Neural cell (in vitro differentiated cells): ENCODE results near the gene CFL1. TPM values are rescaled to one million over a fixed set of nuclear protein-coding genes. Genes with fewer than 3 reads are reported as not detected.

Experiments used
- H2AFZ ChIP-seq: fragments of 200-600, 300-800 bp; sonication (generic), shearing (Covaris generic); 2 replicates; pipeline ENCODE4 v1.6.0; 2014; ENCODE audit warnings: low read depth, mild to moderate bottlenecking, antibody characterized with exemption, low read length, moderate library complexity
- H3F3A ChIP-seq: fragments of 200-600 bp; shearing (Covaris generic); 2 replicates; pipeline ENCODE4 v1.6.1; 2016; ENCODE audit warnings: mild to moderate bottlenecking, moderate library complexity, mixed read lengths, antibody characterized with exemption, low read length; ENCODE audit not compliant: insufficient read depth, poor library complexity, severe bottlenecking
- H3K27ac ChIP-seq: fragments of 200-600, 300-800 bp; sonication (generic), shearing (Covaris generic); 2 replicates; pipeline ENCODE4 v1.5.1; 2014; ENCODE audit warnings: mild to moderate bottlenecking, low read length, moderate library complexity
- H3K27me3 ChIP-seq: fragments of 300-800, 200-600 bp; sonication (generic), shearing (Covaris generic); 2 replicates; pipeline ENCODE4 v1.6.0; 2014; ENCODE audit warnings: mild to moderate bottlenecking, low read depth, low read length, moderate library complexity; ENCODE audit not compliant: insufficient read depth
- H3K36me3 ChIP-seq: fragments of 300-800, 200-600 bp; sonication (generic), shearing (Covaris generic); 2 replicates; pipeline ENCODE4 v1.5.1; 2014; ENCODE audit warnings: mild to moderate bottlenecking, antibody characterized with exemption, low read length, moderate library complexity; ENCODE audit not compliant: insufficient read depth
- H3K4me2 ChIP-seq: fragments of 300-800, 200-600 bp; sonication (generic), shearing (Covaris generic); 2 replicates; pipeline ENCODE4 v1.6.0; 2014; ENCODE audit warnings: mild to moderate bottlenecking, low read length
- H3K4me3 ChIP-seq: fragments of 300-800, 200-600 bp; sonication (generic), shearing (Covaris generic); 2 replicates; pipeline ENCODE4 v1.5.1; 2014; ENCODE audit warnings: mild to moderate bottlenecking, low read length, moderate library complexity
- H3K79me2 ChIP-seq: fragments of 200-600 bp; shearing (Covaris generic); replicated peaks from 2 replicates; pipeline ENCODE4 v1.6.0; 2014; ENCODE audit warnings: mild to moderate bottlenecking, low read length, moderate library complexity; ENCODE audit not compliant: insufficient read depth
- H3K9ac ChIP-seq: fragments of 300-800, 200-600 bp; sonication (generic), shearing (Covaris generic); 2 replicates; pipeline ENCODE4 v1.6.1; 2016; ENCODE audit warnings: mild to moderate bottlenecking, low read length, mixed read lengths
- H3K9me2 ChIP-seq: fragments of 200-600 bp; shearing (Covaris generic); 2 replicates; pipeline ENCODE4 v1.6.1; 2016; ENCODE audit warnings: mild to moderate bottlenecking, low read length, mixed read lengths; ENCODE audit not compliant: insufficient read depth
- H3K9me3 ChIP-seq: fragments of 200-600, 300-800 bp; sonication (generic), shearing (Covaris generic); 2 replicates; pipeline ENCODE4 v1.6.1; 2016; ENCODE audit warnings: mild to moderate bottlenecking, mixed run types, low read length, moderate library complexity, mixed read lengths
- H4K20me1 ChIP-seq: fragments of 200-600 bp; shearing (Covaris generic); 2 replicates; pipeline ENCODE4 v1.6.1; 2016; ENCODE audit warnings: mild to moderate bottlenecking, mixed run types; ENCODE audit not compliant: insufficient read depth
- CTCF ChIP-seq: fragments of 450-650 bp; IDR thresholded peaks from 2 replicates; pipeline ENCODE4 v1.5.1; 2014; ENCODE audit warnings: antibody characterized with exemption, mild to moderate bottlenecking, moderate library complexity; ENCODE audit not compliant: poor library complexity, severe bottlenecking
- EP300 ChIP-seq: fragments of 450-650 bp; conservative IDR thresholded peaks from 2 replicates; pipeline ENCODE4 v1.6.1; 2014; ENCODE audit warnings: antibody characterized with exemption, mild to moderate bottlenecking, moderate library complexity; ENCODE audit not compliant: poor library complexity, severe bottlenecking
- EZH2 ChIP-seq: fragments of 200-600, 300-800 bp; shearing (Covaris generic), sonication (generic); IDR thresholded peaks from 2 replicates; pipeline ENCODE4 v1.6.1; 2014; ENCODE audit warnings: antibody characterized with exemption, low read length, borderline replicate concordance, mild to moderate bottlenecking; ENCODE audit not compliant: insufficient read depth, poor library complexity, severe bottlenecking
- MXI1 ChIP-seq: fragments of 450-650 bp; conservative IDR thresholded peaks from 2 replicates; pipeline ENCODE4 v1.6.1; 2014; ENCODE audit warnings: antibody characterized with exemption, mild to moderate bottlenecking; ENCODE audit not compliant: poor library complexity, severe bottlenecking
- POLR2AphosphoS5 ChIP-seq: IDR thresholded peaks from 2 replicates; pipeline ENCODE4 v1.6.1; 2012
- RAD21 ChIP-seq: fragments of 450-650 bp; conservative IDR thresholded peaks from 2 replicates; pipeline ENCODE4 v1.6.1; 2014; ENCODE audit warnings: antibody characterized with exemption, mild to moderate bottlenecking, moderate library complexity
- REST ChIP-seq: IDR thresholded peaks from 2 replicates; pipeline ENCODE4 v1.6.1; 2012; ENCODE audit warnings: borderline replicate concordance
- SMC3 ChIP-seq: fragments of 450-650 bp; conservative IDR thresholded peaks from 2 replicates; pipeline ENCODE4 v1.6.1; 2014; ENCODE audit warnings: antibody characterized with exemption, mild to moderate bottlenecking, moderate library complexity; ENCODE audit not compliant: poor library complexity
- TAF1 ChIP-seq: IDR thresholded peaks from 2 replicates; pipeline ENCODE4 v1.6.1; 2012; ENCODE audit warnings: low read depth
- polyA minus RNA-seq: library from RNA; depleted of rRNA, polyadenylated mRNA; stranded (reverse); fragments of >200 nt; gene quantifications from 2 replicates; pipeline ENCODE4 v1.2.3, GENCODE V29; 2014
- polyA plus RNA-seq: library from polyadenylated mRNA; depleted of rRNA; stranded (reverse); fragments of >200 nt; gene quantifications from 2 replicates; pipeline ENCODE4 v1.2.3, GENCODE V29; 2014

CFL1 gene
- polyA plus RNA-seq: 1,633 and 1,984 TPM in 2 replicates
- 790 and 797 TPM in 2 replicates for polyA minus RNA-seq

DNA sequence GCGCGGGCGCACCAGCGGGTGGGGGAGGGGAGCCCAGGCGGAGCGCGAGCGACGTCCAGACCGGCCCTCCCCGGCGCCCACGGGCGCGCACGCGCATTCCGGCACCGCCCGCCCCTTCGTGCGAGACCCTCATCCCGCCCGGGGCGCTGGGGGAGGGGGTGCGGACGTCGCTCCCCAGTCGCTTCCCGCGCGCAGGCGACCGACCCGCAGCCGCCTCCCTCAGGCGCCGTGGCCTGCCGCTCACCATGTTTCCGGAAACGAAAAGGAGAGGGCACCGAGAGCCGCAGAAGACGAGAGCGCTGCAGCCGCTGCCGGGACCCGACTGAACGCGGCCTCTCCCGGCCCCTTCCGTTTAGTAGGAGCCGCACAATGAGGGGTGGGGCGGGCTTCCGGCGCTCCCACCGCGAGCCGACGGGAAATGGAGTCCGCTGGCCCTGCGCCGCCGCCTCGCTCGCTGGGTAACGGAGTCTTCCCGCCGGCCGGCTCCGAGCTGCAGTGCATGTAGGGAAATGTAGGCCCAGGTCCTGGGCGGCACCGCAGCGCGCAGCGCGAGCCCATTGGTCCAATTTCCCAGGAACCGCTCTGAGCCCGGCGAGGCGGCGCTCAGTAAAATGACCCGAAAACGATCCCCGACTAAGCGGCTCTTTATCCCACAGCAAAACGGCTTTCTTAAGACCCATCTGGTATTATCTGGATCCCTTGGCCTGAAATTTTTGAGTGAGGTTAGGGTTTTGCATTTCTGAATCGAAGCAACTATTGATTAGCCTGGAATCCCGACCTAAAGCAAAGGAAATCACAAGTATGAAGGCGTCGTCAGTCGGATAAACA is at the start of gene CFL1:
Gene CFL1, minus strand, starts transcription at position 328 of the 828 bp plus-strand sequence. Its CDS starts 81 bp downstream, at position 247.
- Histone ChIP-seq H3K36me3 (peaks cover 5% of the 10 kb centered on the region), H2AFZ (peak within 1 kb of the TSS; percentile 31), H3K27me3 (no peaks in the 10 kb centered on the region)

More for the DNA sequence above, at the start of gene CFL1:
- Histone ChIP-seq H3K79me2 (peaks cover 53% of the 10 kb centered on the region), H3K4me2 (peak within 1 kb of the TSS; percentile 91), H3K4me3 (peak within 1 kb of the TSS; percentile 100), H3K9me3 (no peaks in the 10 kb centered on the region), H3K9me2 (no peaks in the 10 kb centered on the region), H3K27ac (peak within 1 kb of the TSS; percentile 99), H3F3A (peaks cover 5% of the 10 kb centered on the region), H4K20me1 (peaks cover 44% of the 10 kb centered on the region), H3K9ac (peak within 1 kb of the TSS; percentile 91)
- TF ChIP-seq MXI1 (peak; percentile 48), TAF1 (peak; percentile 92), SMC3 (peak; percentile 26), CTCF (no peak), REST (peak; percentile 85), RAD21 (peak; percentile 28), POLR2AphosphoS5 (peak; percentile 99), EP300 (peak; percentile 73), EZH2 (no peak)
